ENCODE results near the gene SIAH1.

Gene SIAH1

DNA sequence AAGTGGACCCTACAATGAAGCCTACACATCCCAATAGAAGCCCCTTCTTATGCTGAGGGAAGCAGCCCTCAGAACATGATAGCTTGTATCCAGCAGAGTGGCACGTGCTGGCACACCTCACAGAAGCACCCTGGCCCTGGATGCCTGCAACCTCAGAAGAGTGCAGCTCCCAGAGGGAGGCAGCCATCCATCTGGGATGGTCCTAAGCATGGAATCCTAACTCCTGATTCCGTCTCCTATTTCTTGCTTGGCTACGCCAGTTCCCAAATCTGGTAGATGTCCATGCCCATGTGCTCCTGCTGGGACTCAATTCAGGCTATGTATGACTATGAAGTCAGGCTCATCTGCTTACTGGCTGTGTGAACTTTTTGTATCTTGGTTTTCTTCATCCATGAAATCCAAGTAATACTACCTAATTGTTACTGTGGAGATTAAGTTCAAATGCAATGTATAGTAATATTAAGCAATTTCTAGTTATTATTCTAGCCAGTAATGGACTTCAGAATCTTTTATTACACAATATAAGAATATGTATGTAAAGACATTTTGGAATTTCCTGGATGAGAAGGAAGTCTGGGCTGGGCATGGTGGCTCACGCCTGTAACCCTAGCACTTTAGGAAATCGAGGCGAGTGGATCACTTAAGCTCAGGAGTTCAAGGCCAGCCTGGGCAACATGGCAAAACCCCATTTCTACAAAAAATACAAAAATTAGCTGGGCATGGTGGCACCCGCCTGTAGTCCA lies 32.4 kb downstream of the SIAH1 start:
- H3K4me1 ChIP-seq (ENCODE audit: control insufficient read depth, insufficient read depth, low read length) = no peaks in the 10 kb centered on the region
- TF ChIP-seq OSR2 (tag by site-specific recombination; IDR thresholded peaks at IDR 0.05) (no peak), ZNF24 (tag by site-specific recombination; IDR thresholded peaks at IDR 0.05) (no peak), KLF9 (tag by site-specific recombination; IDR thresholded peaks at IDR 0.05; ENCODE audit: low read depth) (no peak), GLIS1 (tag by site-specific recombination; IDR thresholded peaks at IDR 0.05) (no peak), ZNF132 (tag by site-specific recombination; IDR thresholded peaks at IDR 0.05; ENCODE audit: borderline replicate concordance) (no peak)
- TF ChIP-seq, protein P1, sequence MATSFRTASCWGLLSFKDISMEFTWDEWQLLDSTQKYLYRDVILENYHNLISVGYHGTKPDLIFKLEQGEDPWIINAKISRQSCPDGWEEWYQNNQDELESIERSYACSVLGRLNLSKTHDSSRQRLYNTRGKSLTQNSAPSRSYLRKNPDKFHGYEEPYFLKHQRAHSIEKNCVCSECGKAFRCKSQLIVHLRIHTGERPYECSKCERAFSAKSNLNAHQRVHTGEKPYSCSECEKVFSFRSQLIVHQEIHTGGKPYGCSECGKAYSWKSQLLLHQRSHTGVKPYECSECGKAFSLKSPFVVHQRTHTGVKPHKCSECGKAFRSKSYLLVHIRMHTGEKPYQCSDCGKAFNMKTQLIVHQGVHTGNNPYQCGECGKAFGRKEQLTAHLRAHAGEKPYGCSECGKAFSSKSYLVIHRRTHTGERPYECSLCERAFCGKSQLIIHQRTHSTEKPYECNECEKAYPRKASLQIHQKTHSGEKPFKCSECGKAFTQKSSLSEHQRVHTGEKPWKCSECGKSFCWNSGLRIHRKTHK (tag by site-specific recombination; IDR thresholded peaks at IDR 0.05) = no peak
- TF ChIP-seq, protein P2, sequence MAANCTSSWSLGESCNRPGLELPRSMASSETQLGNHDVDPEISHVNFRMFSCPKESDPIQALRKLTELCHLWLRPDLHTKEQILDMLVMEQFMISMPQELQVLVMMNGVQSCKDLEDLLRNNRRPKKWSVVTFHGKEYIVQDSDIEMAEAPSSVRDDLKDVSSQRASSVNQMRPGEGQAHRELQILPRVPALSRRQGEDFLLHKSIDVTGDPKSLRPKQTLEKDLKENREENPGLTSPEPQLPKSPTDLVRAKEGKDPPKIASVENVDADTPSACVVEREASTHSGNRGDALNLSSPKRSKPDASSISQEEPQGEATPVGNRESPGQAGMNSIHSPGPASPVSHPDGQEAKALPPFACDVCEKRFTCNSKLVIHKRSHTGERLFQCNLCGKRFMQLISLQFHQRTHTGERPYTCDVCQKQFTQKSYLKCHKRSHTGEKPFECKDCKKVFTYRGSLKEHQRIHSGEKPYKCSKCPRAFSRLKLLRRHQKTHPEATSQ (tag by site-specific recombination; IDR thresholded peaks at IDR 0.05) = no peak
- TF ChIP-seq, protein P3, sequence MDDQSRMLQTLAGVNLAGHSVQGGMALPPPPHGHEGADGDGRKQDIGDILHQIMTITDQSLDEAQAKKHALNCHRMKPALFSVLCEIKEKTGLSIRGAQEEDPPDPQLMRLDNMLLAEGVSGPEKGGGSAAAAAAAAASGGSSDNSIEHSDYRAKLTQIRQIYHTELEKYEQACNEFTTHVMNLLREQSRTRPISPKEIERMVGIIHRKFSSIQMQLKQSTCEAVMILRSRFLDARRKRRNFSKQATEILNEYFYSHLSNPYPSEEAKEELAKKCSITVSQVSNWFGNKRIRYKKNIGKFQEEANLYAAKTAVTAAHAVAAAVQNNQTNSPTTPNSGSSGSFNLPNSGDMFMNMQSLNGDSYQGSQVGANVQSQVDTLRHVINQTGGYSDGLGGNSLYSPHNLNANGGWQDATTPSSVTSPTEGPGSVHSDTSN (CRISPR knock-in tag; IDR thresholded peaks at IDR 0.05) = no peak
- H3K9me3 ChIP-seq (ENCODE audit: control insufficient read depth, insufficient read depth, low read depth, low read length) = no peaks in the 10 kb centered on the region
- POLR2A ChIA-PET = no interaction called here
- peaks cover 11 to 62% of the 10 kb centered on the region in 2 experiments for H3K36me3 ChIP-seq (ENCODE audit: control insufficient read depth in 2 of 2, insufficient read depth in 1 of 2, low read length in 2 of 2)
- CTCF ChIA-PET = interaction anchor here (0.6 to 4.6 kb wide), 8 partner anchors 9 to 1467 kb away, joined by 3 to 29 read pairs (median 4); no protein-coding TSS in a partner anchor
- no peak overlapping the region for H3K27ac ChIP-seq (ENCODE audit: extremely low read depth, low read depth, low read length)
- no peak overlapping the region for H3K4me3 ChIP-seq (ENCODE audit: low read depth, low read length)

DNA sequence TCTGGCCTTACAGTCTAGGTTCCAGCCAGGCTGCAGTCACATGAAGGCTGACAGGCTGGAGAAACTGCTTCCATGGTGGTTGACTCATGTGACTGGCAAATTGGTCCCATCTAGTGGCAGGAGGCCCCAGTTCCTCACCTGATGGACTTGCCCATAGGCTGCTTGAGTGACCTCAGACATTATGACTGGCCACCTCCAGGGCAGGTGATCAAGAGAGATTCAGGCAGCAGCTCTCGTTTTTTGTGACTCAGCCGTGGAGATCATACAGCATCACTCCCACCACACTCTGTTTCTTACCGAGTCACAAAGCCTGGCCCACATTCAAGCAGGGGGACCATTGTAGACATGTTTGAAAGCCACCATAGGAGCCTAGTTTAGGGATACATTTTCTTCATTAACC lies 34.5 kb downstream of the SIAH1 start:
- Histone ChIP-seq H3K4me1 (ENCODE audit: control insufficient read depth, insufficient read depth, low read length) (no peaks in the 10 kb centered on the region), H3K27ac (ENCODE audit: extremely low read depth, low read depth, low read length) (no peak overlapping the region), H3K36me3 (ENCODE audit: control insufficient read depth in 2 of 2, insufficient read depth in 1 of 2, low read length in 2 of 2) (peaks cover 11 to 58% of the 10 kb centered on the region in 2 experiments), H3K9me3 (ENCODE audit: control insufficient read depth, insufficient read depth, low read depth, low read length) (no peaks in the 10 kb centered on the region), H3K4me3 (ENCODE audit: low read depth, low read length) (no peak overlapping the region)
- POLR2A ChIA-PET = no interaction called here
- CTCF ChIA-PET = interaction anchor here (1.4 to 2.6 kb wide), 3 partner anchors 17 to 280 kb away, joined by 3 to 11 read pairs (median 10); no protein-coding TSS in a partner anchor
- no peak for TF ChIP-seq ZNF366 (tag by site-specific recombination; conservative IDR thresholded peaks at IDR 0.05)
- no peak for TF ChIP-seq ZNF843 (tag by site-specific recombination; IDR thresholded peaks at IDR 0.05)
- TF ChIP-seq ZNF24 (tag by site-specific recombination; IDR thresholded peaks at IDR 0.05) = no peak
- no peak for TF ChIP-seq ZNF514 (tag by site-specific recombination; IDR thresholded peaks at IDR 0.05)
- TF ChIP-seq ZNF529 (tag by site-specific recombination; IDR thresholded peaks at IDR 0.05; ENCODE audit: insufficient replicate concordance) = no peak
- TF ChIP-seq ZNF114 (tag by site-specific recombination; IDR thresholded peaks at IDR 0.05) = no peak
- TF ChIP-seq ZNF23 (tag by site-specific recombination; IDR thresholded peaks at IDR 0.05; ENCODE audit: borderline replicate concordance) = no peak
- no peak for TF ChIP-seq ZNF837 (tag by site-specific recombination; IDR thresholded peaks at IDR 0.05)
- no peak for TF ChIP-seq ZNF302 (tag by site-specific recombination; IDR thresholded peaks at IDR 0.05; ENCODE audit: low read depth)
- no peak for TF ChIP-seq SALL2 (tag by site-specific recombination; IDR thresholded peaks at IDR 0.05; ENCODE audit: borderline replicate concordance)
- no peak for TF ChIP-seq ZNF677 (tag by site-specific recombination; IDR thresholded peaks at IDR 0.05)
- no peak for TF ChIP-seq ZNF394 (tag by site-specific recombination; IDR thresholded peaks at IDR 0.05; ENCODE audit: borderline replicate concordance)
- TF ChIP-seq, protein P4, sequence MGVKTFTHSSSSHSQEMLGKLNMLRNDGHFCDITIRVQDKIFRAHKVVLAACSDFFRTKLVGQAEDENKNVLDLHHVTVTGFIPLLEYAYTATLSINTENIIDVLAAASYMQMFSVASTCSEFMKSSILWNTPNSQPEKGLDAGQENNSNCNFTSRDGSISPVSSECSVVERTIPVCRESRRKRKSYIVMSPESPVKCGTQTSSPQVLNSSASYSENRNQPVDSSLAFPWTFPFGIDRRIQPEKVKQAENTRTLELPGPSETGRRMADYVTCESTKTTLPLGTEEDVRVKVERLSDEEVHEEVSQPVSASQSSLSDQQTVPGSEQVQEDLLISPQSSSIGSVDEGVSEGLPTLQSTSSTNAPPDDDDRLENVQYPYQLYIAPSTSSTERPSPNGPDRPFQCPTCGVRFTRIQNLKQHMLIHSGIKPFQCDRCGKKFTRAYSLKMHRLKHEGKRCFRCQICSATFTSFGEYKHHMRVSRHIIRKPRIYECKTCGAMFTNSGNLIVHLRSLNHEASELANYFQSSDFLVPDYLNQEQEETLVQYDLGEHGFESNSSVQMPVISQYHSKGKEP (tag by site-specific recombination; IDR thresholded peaks at IDR 0.05) = no peak
- TF ChIP-seq ZSCAN30 (tag by site-specific recombination; IDR thresholded peaks at IDR 0.05) = no peak
- no peak for TF ChIP-seq ZNF37A (tag by site-specific recombination; IDR thresholded peaks at IDR 0.05)
